DMS 273 treated with DMSO at 0.1 percent for 48 hours (cell line): ENCODE measurements around the gene IFT43.

Source experiments
- DNase-seq: peaks from one replicate; lab custom pipeline; 2025; lab: John Stamatoyannopoulos, UW

Gene IFT43

DNA sequence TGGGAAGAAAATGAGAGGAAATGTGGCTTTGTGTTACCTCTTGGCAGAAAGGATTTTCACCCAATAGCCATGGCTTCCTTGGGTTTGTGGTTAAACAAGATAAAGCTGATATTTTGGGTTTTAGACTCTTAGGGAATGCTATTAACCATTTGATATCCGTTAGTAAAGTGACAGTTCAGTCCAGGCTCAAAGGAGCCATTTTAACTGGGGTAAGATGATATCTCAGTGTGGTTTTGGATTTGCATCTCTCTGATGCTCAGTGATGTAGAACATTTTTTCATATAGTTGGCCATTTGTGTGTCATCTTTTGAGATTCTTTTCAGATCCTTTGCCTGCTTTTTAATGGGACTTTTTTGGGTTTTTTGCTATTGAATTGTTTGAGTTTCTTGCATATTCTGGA is 30.1 kb downstream of the IFT43 start:
- DNase-seq: no peak

DNA sequence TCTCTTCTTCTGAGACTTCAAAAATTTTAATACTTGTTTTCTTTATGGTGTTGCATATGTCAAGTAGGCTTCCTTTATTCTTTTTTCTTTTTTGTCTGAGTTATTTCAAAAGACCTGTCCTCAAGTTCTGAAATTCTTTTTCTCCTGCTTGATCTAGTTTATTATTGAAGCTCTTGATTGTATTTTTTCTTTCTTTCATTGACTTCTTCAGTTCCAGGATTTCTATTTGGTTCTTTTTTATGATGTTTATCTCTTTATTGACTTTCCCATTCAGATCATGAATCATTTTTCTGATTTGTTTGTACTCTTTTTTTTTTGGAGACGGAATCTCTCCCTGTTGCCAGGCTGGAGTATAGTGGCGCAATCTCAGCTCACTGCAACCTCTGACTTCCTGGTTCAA is 34.1 kb downstream of the IFT43 start:
- no peak for DNase-seq

DNA sequence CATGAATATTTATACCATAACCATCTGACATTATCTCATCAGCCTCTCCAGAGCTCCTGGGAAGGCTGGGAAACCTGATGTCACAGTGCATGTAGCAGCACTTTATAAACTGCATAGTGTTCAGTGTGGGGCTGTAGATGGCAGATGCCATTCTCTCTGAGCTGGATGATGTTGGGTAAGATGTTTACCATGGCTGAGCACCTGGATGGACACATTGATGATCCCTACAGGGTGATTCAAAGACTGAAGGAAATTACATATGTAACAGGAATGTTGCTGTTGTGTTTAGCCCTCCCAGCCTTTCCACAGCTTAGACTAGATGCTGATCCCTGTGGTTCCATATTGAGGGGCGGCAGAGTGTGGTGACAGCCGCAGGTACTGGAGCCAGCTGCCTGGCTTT is 37.4 kb downstream of the IFT43 start:
- DNase-seq: no peak

DNA sequence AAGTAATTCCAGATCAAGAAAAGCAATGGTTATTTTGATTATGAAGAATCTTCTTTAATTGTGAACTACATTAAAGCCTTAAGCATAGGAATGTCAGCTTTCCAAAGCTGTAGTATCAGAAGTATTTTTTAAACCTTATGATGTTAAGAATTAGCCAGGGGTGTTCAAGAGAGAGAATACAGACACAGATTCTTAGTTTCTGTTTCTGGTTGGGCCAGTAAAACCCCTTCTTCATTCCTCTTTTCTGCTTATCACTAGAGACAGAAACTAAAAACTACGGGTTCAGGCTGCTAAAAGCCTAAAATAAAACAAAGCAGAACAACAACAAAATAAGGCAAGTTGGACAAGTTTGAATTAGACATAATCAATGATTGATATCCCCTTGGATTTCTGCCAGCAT is 38.2 kb downstream of the IFT43 start:
- no peak for DNase-seq

DNA sequence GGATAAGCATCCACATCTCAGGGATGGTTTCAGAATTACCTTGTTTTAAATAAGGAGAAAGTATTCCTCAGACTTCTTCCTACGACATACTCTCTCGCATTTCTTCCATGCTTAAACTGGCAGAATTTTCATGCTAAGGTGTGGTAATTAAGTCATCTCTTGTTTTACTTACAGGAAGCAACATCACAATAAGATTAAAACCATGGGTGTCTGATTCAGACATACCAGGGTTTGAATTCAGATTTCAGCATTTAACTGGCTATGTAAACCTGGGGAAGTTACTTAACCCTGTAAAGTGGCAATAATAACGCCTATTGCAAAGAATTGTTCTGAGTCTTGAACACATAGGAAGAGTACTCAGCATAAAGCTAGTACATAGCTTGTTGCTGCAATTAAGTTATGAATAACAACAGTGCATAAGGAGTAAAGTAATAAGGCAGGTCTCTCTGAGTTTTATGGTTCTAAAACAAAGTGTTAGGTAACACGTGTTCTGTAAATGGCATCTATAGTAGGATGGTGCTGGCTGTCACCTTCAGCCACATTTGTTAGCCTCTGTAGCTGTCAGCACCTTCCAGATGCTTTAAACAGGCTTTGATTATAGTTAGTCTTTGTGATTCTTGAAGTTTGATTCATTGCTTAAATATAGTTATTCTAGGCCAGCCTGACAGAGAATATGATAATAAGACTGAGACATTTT is 38.8 kb downstream of the IFT43 start:
- no peak for DNase-seq

DNA sequence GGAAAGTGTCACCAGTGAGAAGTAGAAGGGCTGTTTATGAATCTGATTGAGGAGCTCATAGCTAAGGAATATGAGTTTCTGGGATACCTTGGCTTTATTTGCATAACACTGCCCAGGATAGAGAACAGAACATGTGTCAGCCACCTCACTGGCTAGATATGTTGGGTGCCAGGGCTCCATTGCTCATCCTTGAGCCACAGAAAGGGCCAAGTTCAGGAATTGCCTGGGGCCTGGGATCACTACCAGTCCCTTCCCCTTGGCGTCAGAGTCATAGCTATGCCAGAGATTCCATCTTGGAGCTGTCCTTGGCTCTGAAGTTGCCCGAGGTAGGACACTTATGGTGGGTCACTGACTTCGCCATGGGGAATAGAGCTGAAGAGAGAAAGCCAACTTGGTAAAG is 49.0 kb downstream of the IFT43 start:
- no peak for DNase-seq

DNA sequence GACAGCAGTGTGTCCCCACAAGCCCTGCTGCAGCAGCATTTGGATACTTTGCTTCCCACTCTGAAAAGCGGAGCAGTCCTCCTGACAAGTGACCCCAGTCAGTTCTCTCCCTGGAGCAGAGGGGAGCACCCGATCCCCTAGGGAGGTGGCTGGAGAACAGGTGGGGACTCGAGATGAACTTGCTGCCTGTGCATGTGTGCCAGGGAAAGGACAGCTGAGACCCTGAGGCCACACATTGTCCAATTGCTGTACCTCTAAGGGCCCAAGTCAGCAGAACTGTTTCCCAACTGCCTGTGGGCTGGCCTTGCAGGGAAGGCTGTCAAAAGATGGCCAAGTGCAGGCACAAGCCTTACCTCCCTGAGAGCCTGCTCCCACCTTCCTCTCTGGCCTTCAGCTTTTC is 55.1 kb downstream of the IFT43 start:
- no peak for DNase-seq

DNA sequence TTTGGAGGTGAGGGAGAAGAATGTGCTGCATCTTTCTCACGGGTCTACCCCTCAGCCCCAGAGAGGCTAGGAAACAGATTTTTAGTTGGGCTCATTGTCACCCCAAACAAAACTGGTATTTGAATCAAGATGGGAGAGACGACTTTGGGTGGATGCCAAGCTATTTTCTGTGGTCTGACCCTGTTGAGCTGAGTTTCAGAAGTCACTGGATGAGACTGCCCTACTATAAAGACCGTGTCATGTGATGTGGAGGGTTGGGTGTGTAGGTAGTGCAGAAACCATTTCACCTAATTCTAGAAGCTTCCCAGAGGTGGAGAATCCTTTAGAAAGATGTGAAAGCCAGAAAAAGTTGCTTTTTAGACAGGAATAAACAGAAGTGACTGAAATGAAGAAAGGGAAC is 60.2 kb downstream of the IFT43 start:
- no peak for DNase-seq

DNA sequence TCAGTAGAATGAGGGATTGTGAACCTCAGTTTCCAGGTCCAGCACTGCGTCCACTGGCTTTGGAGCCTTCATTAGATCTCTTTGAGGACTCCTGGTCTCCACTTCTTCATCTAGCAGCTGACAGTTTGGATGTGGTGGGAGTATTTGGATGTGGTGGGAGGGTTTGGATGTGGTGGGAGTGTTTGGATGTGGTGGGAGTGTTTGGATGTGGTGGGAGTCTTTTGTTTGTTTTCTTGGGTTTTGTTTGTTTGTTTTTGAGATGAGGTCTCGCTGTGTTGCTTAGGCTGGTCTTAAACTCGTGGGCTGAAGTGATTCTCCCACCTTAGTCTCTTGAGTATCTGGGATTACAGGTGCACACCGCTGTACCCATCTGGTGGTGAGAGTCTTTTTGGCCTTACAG is 64.7 kb downstream of the IFT43 start:
- DNase-seq: no peak

DNA sequence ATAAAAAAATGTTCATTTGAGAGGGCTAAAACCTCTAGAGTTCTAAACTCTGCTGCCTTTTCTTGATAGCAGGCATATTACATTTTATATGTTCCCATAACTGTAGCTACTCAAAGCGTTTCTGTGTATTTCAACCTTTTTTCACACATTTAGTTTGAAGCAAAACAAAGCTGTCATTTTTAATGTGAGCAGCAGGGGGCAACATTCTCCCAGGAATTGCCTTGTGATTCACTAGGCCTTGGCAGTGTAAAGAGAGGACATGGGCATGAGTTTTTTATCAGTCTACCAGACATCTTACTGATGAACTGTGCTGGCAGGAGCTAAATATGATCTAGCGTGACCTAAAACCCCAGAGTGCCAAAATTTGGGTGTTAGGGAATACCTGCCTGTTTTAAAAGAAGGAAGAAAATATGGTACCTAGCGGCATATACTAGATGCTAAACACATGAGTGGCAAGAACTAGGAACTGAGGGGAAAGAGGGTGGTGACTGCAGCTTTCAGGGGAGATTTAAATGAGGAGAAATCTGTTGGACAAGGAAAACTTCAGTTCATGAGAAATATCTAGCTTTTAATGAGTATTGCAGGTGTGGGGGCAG is 65.3 kb downstream of the IFT43 start:
- no peak for DNase-seq

DNA sequence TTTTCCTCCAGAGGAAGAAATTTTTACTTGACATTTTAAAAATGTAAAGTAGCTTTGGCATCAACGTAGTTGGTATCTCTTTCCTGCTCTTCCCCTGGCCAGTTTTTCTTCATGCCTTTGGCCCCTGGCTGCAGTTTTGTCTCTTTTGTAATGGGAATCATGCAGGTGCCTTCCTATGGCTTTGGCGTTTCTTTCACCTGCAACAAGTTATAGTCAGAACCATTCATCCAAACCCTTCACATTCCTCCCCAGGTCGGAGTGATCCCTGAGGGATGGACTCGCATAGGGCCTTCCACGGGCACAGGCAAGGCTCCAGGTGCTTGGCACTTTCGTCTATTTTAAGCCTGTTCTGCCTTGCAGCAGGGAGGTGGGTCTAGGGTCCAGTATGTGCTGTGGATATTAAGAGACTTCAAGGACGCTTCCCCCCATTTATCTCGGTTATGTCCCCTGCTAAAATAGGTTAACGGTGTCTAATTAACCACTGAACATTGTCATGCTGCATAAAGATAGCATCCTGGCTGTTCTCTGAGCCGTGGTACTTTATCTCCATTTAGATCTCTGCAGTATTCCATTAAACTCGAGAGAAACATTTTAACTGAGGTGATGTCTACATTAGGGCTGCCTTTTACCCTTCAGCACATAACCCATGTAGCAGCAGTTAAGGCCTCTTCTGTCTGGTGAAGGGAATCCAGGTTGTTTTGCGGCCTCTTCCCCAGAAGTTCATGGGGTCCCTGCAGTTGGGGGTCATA is 66.3 kb downstream of the IFT43 start:
- no peak for DNase-seq

DNA sequence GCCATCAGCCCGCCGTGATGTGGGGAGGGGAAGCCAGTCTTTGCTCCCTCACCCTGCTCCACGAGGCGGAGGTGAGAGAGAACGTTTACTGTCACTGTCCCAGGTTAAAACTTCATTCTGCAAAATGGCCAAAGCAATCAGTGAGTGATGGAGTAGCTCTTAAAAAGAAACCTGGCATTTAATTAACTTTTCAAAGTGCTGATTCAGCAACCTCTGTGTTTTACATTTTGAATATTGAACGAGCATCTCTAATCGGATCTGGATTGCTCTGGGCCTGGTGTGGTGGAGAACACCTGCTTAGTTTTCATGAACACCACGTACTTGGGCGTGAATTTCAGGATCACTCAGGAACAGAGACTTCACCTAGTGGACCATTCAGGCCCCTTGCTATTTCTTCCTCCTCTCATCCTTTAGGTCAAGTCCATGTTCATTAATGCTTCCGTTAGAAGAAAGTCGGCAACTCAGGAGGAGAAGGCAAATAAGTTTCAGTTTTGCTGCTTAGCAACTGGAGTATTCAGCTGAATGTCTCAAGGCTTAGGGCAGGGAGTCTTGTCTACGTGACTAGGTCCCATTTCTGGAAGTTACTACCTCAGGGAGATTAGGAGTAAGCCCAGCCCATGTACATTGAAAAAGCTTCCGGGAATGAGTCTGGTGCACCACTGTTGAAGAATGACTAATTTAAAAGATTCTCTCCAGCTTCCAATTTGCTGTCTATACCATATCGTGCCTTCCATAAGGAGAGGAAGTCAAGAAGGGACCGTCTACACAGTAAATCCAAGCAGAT is 68.2 kb downstream of the IFT43 start:
- no peak for DNase-seq

DNA sequence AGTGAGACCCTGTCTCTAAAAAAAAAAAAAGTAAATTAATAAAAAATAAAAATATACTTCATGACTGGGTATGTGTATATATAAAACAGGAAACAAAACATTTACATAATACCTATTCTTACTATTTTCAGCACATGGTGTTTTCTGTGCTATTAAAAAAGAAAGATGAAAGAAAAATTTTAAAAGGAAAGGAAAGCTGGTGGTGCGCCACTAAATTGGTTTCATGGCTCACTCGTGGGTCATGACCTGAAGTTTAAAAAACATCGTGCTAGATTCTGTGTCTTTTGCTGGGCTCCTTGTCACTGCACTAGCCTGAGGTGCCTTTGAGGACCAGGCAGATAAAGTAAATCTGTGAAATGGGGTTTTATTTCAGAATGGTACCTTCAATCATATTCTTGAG is 69.8 kb downstream of the IFT43 start:
- DNase-seq: no peak

DNA sequence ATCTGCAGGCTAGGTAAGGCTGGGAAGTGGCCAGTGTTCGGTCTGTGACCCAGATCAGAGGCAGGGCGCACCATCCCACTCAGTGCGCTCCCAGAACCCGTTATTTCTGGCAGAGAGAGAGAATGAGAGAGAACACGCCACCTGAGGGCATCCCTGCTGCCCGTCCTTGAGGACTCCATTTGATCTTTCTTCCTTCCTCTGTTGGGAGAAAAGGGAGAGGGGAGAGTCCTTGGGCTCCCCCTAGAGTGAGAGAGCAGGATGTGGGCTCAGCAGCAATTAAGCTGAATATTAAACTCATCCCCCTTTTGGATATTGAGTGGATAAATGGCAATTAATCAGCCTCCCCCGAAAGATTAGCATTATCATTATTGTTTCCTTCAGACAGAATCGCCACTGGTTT is 70.6 kb downstream of the IFT43 start:
- DNase-seq: no peak

DNA sequence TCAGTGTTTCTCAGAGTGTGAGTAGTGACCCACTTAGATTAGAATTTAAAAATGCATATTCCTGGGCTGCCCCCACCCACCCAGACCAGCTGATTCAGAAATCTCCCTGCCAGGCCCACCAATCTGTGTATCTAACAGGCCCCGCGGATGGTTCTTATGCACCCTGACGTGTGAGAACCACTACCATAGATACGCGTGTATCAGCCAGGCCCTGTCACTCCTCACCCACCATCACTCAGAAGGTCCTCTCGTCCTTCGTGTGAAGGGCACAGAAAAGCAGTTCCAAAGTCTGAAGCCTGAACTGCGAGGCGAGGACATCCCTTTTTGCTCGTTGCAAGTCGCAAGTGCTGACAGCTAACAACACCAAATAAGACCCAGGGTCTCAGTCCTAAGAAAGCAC is 72.4 kb downstream of the IFT43 start:
- no peak for DNase-seq

DNA sequence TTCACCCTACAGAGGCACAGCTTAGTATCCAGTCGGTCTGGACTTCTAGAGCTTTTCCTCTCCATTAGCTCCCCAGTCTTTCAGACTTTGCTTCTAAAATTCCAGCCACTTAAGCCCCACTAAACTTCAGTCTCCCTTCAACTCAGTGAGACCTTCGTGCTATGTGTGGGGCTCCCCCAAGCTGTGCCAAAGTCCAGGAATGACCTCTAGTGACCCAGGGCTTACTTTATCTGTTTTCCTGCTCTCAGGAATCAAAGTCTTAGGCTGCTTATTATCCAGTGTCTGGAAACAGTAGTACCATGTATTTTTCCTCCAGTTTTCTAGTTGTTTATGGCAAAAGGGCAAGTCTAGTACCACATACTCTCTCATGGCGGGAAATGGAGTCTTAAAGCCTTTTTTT is 77.8 kb downstream of the IFT43 start:
- no peak for DNase-seq

DNA sequence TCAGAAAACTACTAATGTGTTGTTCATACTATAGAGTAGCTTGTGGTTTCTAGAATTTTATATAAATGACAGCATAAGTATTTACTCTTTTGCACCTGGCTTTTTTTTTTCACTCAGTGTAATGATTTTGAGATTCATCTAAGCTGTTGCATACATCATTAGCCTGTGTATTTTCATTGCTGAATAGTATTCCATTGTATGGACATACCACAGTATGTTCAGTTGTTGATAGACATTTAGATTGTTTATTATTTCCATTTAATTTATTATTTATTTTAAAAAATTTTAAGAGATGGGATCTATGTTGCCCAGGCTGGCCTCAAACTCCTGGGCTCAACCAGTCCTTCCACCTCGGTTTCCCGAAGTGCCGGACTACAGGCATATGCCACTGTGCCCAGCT is 80.0 kb downstream of the IFT43 start:
- no peak for DNase-seq

DNA sequence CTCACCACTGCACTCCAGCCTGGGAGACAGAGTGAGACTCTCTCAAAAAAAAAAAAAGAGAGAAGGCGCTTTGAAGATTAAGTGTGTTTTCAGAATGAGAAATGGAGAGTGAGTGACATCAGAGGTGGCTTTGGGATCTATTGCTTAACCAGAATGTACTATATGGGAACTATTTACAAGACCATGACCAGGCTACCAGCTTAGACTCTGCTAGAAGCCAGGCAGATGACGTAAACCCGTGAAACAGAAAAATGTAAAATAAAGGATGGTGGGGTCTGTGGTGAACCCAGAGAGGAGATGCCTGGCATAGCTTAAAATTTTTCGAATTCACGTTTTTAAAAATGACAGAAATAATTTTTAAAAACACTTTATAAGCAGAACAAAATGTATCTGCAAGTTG is 82.0 kb downstream of the IFT43 start:
- DNase-seq: no peak

DNA sequence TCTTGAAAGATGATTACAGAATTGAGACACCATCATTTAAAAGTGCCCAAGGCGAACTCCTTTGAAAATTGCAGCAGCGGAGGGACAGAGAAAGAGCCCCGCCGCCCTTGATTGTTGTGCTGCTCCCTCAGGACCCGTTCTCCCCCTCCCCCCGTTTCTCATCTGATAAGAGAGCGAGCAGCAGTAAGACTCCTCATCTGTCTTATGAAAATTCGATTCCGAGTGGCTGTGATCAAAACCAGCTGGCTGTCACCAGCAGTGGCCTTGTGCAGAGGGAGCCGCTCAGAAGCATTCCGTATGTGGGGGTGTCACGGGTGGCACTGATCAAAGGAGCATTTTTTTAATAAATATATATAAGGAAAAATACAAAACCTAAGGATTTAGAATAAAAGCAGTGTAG is 88.2 kb downstream of the IFT43 start:
- no peak for DNase-seq

DNA sequence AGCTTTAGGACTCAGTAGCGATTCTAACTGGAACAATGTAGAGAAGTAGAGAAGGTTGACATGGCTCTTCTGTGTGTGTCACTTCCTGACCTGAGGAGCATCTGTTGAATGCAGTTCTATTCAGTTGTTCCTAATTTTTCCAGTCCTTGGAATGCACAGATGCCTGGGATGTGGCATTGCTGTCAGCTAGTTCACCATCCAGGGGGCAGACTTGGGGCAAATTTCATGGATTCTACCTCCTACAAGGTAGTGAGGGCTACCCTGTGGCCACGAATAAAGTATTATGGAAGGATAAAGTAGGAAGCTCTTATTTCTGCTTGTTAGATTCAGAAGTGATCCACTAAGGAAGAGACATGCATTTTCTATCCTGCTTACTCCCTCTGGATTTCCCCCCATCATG is 91.8 kb downstream of the IFT43 start:
- DNase-seq: no peak

DNA sequence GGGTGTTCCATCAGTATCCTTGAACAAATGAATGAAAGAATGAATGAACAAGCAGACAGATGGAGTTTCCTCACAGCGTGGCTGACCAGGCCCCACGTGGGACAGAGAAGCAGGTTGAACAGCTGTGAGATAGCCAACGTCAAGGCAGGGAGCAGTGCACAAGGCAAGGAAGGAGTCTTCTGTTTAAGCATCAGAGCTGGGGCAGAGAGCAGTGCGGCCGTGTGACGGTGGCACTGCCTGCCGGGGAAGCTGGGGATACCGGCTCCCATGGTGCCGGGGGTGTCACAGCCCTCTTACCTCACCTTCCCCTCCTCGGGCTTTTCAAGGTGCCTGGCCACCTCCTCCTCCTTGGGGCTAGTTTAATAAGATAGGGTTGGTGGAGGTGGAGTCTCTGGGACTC is 92.9 kb downstream of the IFT43 start:
- DNase-seq: no peak

DNA sequence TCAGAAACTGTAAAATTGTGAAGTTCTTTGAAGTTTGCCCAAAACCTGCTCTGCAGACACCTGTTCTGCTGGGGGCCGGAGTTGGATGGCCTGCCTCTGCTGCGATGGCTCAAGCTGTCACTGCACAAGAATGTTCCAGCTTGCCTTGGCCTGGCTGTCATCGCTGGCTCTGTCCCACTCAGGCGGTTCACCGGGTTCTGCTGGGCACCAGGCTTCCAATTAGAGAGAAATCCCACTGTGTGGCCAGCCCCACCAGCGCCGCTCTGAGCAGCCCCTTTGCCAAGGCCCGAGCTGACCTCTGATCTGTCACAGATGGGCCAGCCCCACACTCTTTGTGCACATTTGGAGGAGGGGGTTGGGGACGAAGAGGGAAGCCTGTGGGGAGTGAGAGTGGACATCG is 94.5 kb downstream of the IFT43 start:
- no peak for DNase-seq

DNA sequence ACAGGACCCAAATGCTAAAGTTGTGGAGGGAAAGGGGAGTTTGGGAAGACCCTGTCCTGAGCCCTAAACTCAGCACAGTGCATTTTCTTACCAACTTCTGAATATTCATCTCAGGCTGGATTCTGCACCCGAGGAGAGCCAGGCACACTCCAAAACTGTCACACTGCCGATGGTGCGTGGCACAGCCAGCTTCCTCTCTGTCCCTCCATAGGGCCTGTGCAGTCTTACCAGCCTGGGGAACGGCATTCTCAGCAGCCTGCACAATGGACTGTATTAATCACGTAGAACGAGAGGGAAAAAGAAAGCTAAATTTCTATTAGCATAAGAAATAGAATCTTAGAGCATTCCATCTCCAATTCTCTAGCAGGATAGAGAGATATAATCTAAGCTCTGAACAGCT is 94.9 kb downstream of the IFT43 start:
- DNase-seq: no peak
